Calu3 (cell line): Measurements from ENCODE around the gene CRTAC1. TPM values are rescaled to one million over a fixed set of nuclear protein-coding genes. Genes with fewer than 3 reads are reported as not detected.

Experiments
- BruUV-seq: library from RNA; stranded (reverse); fragments of 400-500 nt; replicated peaks from 2 replicates; lab custom pipeline; 2021; lab: Mats Ljungman, UMichigan
- CTCF ChIA-PET: fragments of 300-600 bp; sonication (Branson Sonifier 250); formaldehyde crosslinking; loops from one replicate; lab custom pipeline; 2022; ENCODE audit warnings: antibody characterized with exemption; lab: Charles Lee
- DNase-seq: peaks from one replicate; pipeline ENCODE4 v3.0.0; 2022
- H3K27ac Mint-ChIP-seq: one replicate; pipeline ENCODE4 v1.8.0; 2022; ENCODE audit warnings: mixed read lengths; ENCODE audit not compliant: unreplicated experiment
- H3K27me3 Mint-ChIP-seq: one replicate; pipeline ENCODE4 v1.8.0; 2022; ENCODE audit warnings: mixed read lengths; ENCODE audit not compliant: unreplicated experiment
- H3K36me3 Mint-ChIP-seq: one replicate; pipeline ENCODE4 v1.8.0; 2022; ENCODE audit warnings: mild to moderate bottlenecking, moderate library complexity, mixed read lengths; ENCODE audit not compliant: insufficient read depth, unreplicated experiment
- H3K4me1 Mint-ChIP-seq: one replicate; pipeline ENCODE4 v1.8.0; 2022; ENCODE audit warnings: mild to moderate bottlenecking, low read depth, mixed read lengths; ENCODE audit not compliant: unreplicated experiment
- H3K4me3 Mint-ChIP-seq: one replicate; pipeline ENCODE4 v1.8.0; 2022; ENCODE audit warnings: mild to moderate bottlenecking, low read depth, moderate library complexity, mixed read lengths; ENCODE audit not compliant: unreplicated experiment
- H3K9me3 Mint-ChIP-seq: one replicate; pipeline ENCODE4 v1.8.0; 2022; ENCODE audit warnings: low read depth, mixed read lengths; ENCODE audit not compliant: unreplicated experiment
- CTCF ChIP-seq: fragments of 200-600 bp; IDR thresholded peaks from one replicate; pipeline ENCODE4 v1.8.0; 2022; ENCODE audit warnings: antibody characterized with exemption; ENCODE audit not compliant: unreplicated experiment
- intact Hi-C: fragments of 100-400 bp; cut with micrococcal nuclease; formaldehyde crosslinking; loops from one replicate; pipeline ENCODE4 v1.10.0; 2022; ENCODE audit not compliant: unreplicated experiment
- total RNA-seq: library from RNA; stranded (reverse); gene quantifications from 2 replicates; pipeline ENCODE4 v1.2.3, GENCODE V29; 2022

The CRTAC1 gene
- total RNA-seq, 1 experiment from 2014 or later = not detected

GRCh38 chr10:97937928-97938327, 92.5 kb downstream of the CRTAC1 start:
- Mint-ChIP-seq H3K36me3 (no peaks in the 10 kb centered on the region), H3K27me3 (peaks cover 95% of the 10 kb centered on the region), H3K4me3 (no peak overlapping the region), H3K27ac (no peak overlapping the region), H3K9me3 (peaks cover 3% of the 10 kb centered on the region), H3K4me1 (no peaks in the 10 kb centered on the region)
- no peak for TF ChIP-seq CTCF
- CTCF ChIA-PET = no interaction called here
- intact Hi-C loops = no loop called here
- no TSS peak for BruUV-seq
- DNase-seq = no peak

- no peaks in the 10 kb centered on the region for H3K36me3 Mint-ChIP-seq
- H3K27me3 Mint-ChIP-seq = peaks cover 95% of the 10 kb centered on the region
- intact Hi-C loops = no loop called here
- TF ChIP-seq CTCF = no peak
- H3K27ac Mint-ChIP-seq = no peak overlapping the region
- no peak for DNase-seq
- CTCF ChIA-PET = no interaction called here
- H3K9me3 Mint-ChIP-seq = peaks cover 2% of the 10 kb centered on the region
- no peak overlapping the region for H3K4me3 Mint-ChIP-seq
- BruUV-seq = no TSS peak
- no peaks in the 10 kb centered on the region for H3K4me1 Mint-ChIP-seq
Observed at GRCh38 chr10:97937054-97937453, 93.4 kb downstream of the CRTAC1 start.

GRCh38 chr10:97936126-97936525, 94.3 kb downstream of the CRTAC1 start:
- Mint-ChIP-seq H3K4me3 (no peak overlapping the region), H3K4me1 (no peaks in the 10 kb centered on the region), H3K27ac (no peak overlapping the region), H3K36me3 (no peaks in the 10 kb centered on the region), H3K9me3 (no peaks in the 10 kb centered on the region), H3K27me3 (peaks cover 95% of the 10 kb centered on the region)
- intact Hi-C loops = no loop called here
- no peak for TF ChIP-seq CTCF
- no peak for DNase-seq
- CTCF ChIA-PET = no interaction called here
- BruUV-seq = no TSS peak

GRCh38 chr10:97932932-97933530, 97.4 kb downstream of the CRTAC1 start:
- no peak overlapping the region for H3K4me3 Mint-ChIP-seq
- CTCF ChIA-PET = no interaction called here
- no peak overlapping the region for H3K27ac Mint-ChIP-seq
- H3K4me1 Mint-ChIP-seq = no peaks in the 10 kb centered on the region
- intact Hi-C loops = no loop called here
- BruUV-seq = no TSS peak
- no peaks in the 10 kb centered on the region for H3K9me3 Mint-ChIP-seq
- DNase-seq = no peak
- peaks cover 98% of the 10 kb centered on the region for H3K27me3 Mint-ChIP-seq
- no peaks in the 10 kb centered on the region for H3K36me3 Mint-ChIP-seq
- TF ChIP-seq CTCF = no peak
